ENCODE results near the gene SV2B. TPM values are rescaled to one million over a fixed set of nuclear protein-coding genes. Genes with fewer than 3 reads are reported as not detected.

Gene SV2B
- total RNA-seq, 3 donors from 2014 or later = 0.44 to 4.9 (median 2.2) TPM

DNA sequence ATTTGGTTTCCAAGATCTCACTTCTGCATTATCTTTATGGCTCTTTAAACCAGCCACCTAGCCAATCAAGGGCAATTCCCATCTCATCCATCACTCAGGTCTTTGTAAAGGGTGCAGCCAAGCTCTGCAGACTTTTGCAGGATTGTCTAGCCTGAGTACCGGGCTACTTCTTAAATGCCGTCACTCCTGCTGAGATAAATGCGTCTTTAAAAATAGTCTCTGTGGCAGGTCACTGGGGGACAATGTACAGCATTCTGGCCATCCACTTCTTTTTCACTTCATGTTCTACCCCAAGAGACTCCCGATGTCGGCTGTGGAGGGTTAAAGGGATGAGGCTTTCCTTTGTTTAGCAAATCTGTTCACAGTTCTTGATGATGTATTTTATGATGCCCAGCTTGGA, 194.7 kb downstream of the SV2B start:
- Histone ChIP-seq H3K36me3 (no peaks in the 10 kb centered on the region), H3K9me3 (no peaks in the 10 kb centered on the region), H3K4me3 (no peak overlapping the region), H3K27ac (no peak overlapping the region), H3K4me1 (no peaks in the 10 kb centered on the region), H3K27me3 (no peaks in the 10 kb centered on the region)
- no peak for DNase-seq (ENCODE audit: low spot score in 2 of 2)
- intact Hi-C loops (cut with DNase I; ENCODE audit: low total_unique reads) = loop anchor here (10.0 kb wide), 1 partner anchor 790 kb away; no protein-coding TSS in a partner anchor
- TF ChIP-seq POLR2AphosphoS5 (IDR thresholded peaks at IDR 0.05) (no peak), POLR2A (IDR thresholded peaks at IDR 0.05) (no peak)
- TF ChIP-seq, protein P1, sequence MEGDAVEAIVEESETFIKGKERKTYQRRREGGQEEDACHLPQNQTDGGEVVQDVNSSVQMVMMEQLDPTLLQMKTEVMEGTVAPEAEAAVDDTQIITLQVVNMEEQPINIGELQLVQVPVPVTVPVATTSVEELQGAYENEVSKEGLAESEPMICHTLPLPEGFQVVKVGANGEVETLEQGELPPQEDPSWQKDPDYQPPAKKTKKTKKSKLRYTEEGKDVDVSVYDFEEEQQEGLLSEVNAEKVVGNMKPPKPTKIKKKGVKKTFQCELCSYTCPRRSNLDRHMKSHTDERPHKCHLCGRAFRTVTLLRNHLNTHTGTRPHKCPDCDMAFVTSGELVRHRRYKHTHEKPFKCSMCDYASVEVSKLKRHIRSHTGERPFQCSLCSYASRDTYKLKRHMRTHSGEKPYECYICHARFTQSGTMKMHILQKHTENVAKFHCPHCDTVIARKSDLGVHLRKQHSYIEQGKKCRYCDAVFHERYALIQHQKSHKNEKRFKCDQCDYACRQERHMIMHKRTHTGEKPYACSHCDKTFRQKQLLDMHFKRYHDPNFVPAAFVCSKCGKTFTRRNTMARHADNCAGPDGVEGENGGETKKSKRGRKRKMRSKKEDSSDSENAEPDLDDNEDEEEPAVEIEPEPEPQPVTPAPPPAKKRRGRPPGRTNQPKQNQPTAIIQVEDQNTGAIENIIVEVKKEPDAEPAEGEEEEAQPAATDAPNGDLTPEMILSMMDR (IDR thresholded peaks at IDR 0.05) = no peak

DNA sequence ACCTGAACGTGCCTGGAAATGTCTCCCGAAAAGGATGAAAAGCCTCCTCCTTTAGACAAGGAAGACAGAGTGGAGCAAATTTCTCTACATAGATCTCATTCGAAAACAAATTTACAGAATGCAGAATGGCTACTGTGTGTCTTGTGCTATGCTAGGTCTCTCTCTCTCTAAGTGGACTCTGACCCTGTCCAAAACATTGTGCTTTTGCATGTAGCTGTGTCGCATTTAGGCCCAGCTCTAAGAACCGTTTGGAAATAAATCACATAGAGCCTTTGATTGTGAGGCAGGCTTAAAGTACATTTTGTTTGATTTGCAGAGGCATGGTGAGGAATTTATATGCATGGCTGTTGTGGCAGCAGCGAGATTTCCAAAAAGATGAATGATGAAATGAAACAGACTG, 198.0 kb downstream of the SV2B start:
- Histone ChIP-seq H3K27me3 (peaks cover 0 to under 1% of the 10 kb centered on the region in 2 donors), H3K4me3 (no peak overlapping the region), H3K36me3 (no peaks in the 10 kb centered on the region), H3K4me1 (no peaks in the 10 kb centered on the region), H3K9me3 (no peaks in the 10 kb centered on the region), H3K27ac (no peak overlapping the region)
- TF ChIP-seq POLR2A (IDR thresholded peaks at IDR 0.05) (no peak), POLR2AphosphoS5 (IDR thresholded peaks at IDR 0.05) (no peak)
- TF ChIP-seq, protein P1 (IDR thresholded peaks at IDR 0.05) = no peak
- DNase-seq (ENCODE audit: low spot score in 2 of 2) = no peak
- intact Hi-C loops (cut with DNase I; ENCODE audit: low total_unique reads) = loop anchor here (10.0 kb wide), 1 partner anchor 787 kb away; no protein-coding TSS in a partner anchor

DNA sequence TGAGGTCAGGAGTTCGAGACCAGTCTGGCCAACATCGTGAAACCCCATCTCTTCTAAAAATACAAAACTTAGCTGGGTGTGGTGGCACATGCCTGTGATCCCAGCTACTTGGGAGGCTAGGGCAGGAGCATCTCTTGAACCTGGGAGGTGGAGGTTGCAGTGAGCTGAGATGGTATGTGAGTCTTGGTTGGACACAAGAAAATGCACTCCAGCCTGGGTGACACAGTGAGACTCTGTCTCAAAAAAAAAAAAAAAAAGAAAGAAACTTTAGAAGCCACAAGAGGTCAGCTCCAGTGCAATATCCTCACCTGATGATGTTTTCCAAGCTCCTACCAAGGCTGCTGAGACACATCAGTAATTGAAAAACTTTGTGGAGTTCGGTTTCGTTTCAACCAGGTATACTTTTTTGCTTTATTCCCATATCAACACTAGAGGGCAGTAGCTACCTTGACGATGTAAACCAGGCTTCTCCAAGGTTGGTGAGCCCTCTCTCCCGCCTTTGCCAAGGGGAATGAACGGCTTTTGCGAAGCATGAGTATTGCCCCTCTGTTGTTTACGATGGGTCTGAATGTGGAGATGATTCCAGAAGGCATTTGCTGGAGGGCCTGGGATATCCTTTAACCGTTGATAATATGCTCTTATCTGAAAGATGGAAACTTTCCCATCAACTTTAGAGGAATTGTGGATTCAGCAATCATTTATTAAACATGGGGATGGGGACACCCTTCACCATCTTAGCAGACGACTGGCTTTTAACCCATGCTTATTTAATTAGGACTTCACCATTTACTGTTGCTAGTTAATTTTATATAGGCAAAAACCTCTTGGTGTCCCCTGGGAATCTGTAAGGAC, 202.8 kb downstream of the SV2B start:
- Histone ChIP-seq H3K4me1 (no peaks in the 10 kb centered on the region), H3K4me3 (no peak overlapping the region), H3K27ac (no peak overlapping the region), H3K9me3 (no peaks in the 10 kb centered on the region), H3K27me3 (peaks cover 0 to 12% of the 10 kb centered on the region in 2 donors), H3K36me3 (no peaks in the 10 kb centered on the region)
- intact Hi-C loops (cut with DNase I; ENCODE audit: low total_unique reads) = no loop called here
- peak in 1 of 2 donors; percentile 23 for DNase-seq (ENCODE audit: low spot score in 2 of 2)
- TF ChIP-seq POLR2AphosphoS5 (IDR thresholded peaks at IDR 0.05) (no peak), POLR2A (IDR thresholded peaks at IDR 0.05) (no peak)
- TF ChIP-seq, protein P1 (IDR thresholded peaks at IDR 0.05) = peak; percentile 40 to 79 (median 79)

DNA sequence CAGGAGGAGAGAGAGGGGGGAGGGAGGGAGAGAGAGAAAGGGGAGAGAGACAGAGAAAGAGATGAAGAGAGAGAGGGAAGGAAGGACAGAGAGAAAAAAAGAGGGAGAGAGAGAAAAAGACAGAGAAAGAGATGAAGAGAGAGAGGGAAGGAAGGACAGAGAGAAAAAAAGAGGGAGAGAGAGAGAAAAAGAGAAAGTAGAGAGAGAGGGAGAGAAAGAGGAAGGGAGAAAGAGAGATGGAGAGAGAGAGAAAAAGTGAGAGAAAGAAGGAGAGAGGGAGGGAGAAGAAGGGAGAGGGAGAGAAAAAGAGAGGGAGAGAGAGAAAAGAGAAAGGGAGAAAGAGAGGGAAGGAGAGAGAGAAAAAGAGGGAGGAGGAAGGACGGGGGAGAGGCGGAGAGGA, 204.2 kb downstream of the SV2B start:
- Histone ChIP-seq H3K27ac (no peak overlapping the region), H3K4me3 (no peak overlapping the region), H3K36me3 (no peaks in the 10 kb centered on the region), H3K27me3 (peaks cover 0 to 12% of the 10 kb centered on the region in 2 donors), H3K4me1 (no peaks in the 10 kb centered on the region), H3K9me3 (no peaks in the 10 kb centered on the region)
- no peak for DNase-seq (ENCODE audit: low spot score in 2 of 2)
- no peak for TF ChIP-seq POLR2AphosphoS5 (IDR thresholded peaks at IDR 0.05)
- TF ChIP-seq, protein P1 (IDR thresholded peaks at IDR 0.05) = no peak
- no peak for TF ChIP-seq POLR2A (IDR thresholded peaks at IDR 0.05)
- intact Hi-C loops (cut with DNase I; ENCODE audit: low total_unique reads) = no loop called here

DNA sequence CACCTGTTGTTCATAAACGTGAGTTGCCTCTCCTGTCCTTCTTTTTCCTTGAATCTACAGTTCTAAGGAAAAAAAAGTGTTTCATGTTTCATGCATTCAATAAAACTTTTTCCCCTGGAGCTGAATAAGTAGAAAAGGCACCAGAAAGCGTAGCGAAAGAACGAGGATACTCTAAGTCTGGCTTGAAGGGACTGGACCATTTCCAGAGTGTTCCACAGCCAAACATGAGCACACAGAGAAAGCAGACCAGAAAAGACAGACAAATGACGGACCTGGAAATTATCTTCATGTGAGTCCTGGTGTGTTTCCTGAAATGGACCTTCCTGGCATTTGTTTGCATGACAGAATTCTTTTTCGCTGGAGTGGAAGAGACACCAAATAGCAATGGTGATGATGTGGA, 204.7 kb downstream of the SV2B start:
- intact Hi-C loops (cut with DNase I; ENCODE audit: low total_unique reads) = no loop called here
- Histone ChIP-seq H3K27ac (no peak overlapping the region), H3K4me1 (no peaks in the 10 kb centered on the region), H3K27me3 (peaks cover 0 to 12% of the 10 kb centered on the region in 2 donors), H3K9me3 (no peaks in the 10 kb centered on the region), H3K36me3 (no peaks in the 10 kb centered on the region), H3K4me3 (no peak overlapping the region)
- TF ChIP-seq POLR2AphosphoS5 (IDR thresholded peaks at IDR 0.05) = no peak
- TF ChIP-seq, protein P1 (IDR thresholded peaks at IDR 0.05) = no peak
- no peak for TF ChIP-seq POLR2A (IDR thresholded peaks at IDR 0.05)
- no peak for DNase-seq (ENCODE audit: low spot score in 2 of 2)

All from breast epithelium (tissue), 4 donors.